Activated naive CD4-positive, alpha-beta T cell treated with anti-CD3 and anti-CD28 coated beads, Interleukin-2, amount 50 U/mL, for 24 hours (primary cell): ENCODE measurements around the gene CBFA2T3.
A peak's percentile ranks its signal among the peaks of the same experiment; 100 is the strongest.
"Not testable (repeated sequence)": the region's sequence is repeated elsewhere in the genome, so short reads cannot be mapped to it uniquely, and the experiment has no call there.

Experiments used
- H3K27ac Mint-ChIP-seq: one replicate; pipeline ENCODE4 v1.8.0; 2021; ENCODE audit warnings: mild to moderate bottlenecking, mixed read lengths
- H3K27me3 Mint-ChIP-seq: one replicate; pipeline ENCODE4 v1.8.0; 2021; ENCODE audit warnings: mixed read lengths
- H3K36me3 Mint-ChIP-seq: one replicate; pipeline ENCODE4 v1.8.0; 2021; ENCODE audit warnings: mixed read lengths
- H3K4me1 Mint-ChIP-seq: one replicate; pipeline ENCODE4 v1.8.0; 2021; ENCODE audit warnings: mixed read lengths
- H3K4me3 Mint-ChIP-seq: one replicate; pipeline ENCODE4 v1.8.0; 2021; ENCODE audit warnings: mild to moderate bottlenecking, mixed read lengths
- H3K9me3 Mint-ChIP-seq: one replicate; pipeline ENCODE4 v1.8.0; 2021; ENCODE audit warnings: mixed read lengths

The CBFA2T3 gene

DNA sequence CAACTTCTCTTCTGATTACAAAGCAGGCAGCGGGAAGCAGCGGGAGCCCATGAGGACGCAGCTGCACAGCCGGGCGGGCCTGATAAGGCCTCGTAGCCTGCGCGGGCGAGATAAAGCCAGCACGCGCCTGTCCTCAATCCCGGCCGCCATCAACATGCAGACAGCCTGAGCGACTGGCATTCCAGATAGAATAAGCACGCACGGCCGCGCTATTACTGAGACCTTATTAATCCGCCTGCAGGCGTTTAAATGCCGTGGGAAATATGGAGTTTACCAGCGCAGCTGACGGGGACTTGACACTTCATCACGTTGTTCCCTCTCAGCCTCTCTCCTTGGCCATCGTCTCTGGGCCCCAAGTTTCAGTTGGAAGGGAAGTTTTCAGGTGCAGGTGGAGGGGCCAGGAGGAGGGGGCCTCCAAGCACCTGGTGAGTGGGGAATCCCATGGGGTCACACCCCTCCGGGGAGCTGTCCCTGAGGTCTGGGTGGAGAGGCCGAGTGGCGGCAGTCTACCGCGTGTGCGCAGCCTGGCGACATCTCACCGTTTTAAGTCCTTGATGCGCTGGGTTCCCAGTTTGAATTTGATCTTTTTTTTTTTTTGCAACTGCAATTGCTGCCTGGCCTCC lies 27.3 kb upstream of the CBFA2T3 start:
- Mint-ChIP-seq H3K4me1 (peaks cover 13% of the 10 kb centered on the region), H3K36me3 (peaks cover 3% of the 10 kb centered on the region), H3K27ac (no peak overlapping the region), H3K9me3 (no peaks in the 10 kb centered on the region), H3K4me3 (no peak overlapping the region), H3K27me3 (peaks cover 17% of the 10 kb centered on the region)

GRCh38 chr16:89003831-89004208 lies 26.8 kb upstream of the CBFA2T3 start:
- H3K4me1 Mint-ChIP-seq, result peaks cover 18% of the 10 kb centered on the region
- no peak overlapping the region for H3K27ac Mint-ChIP-seq

DNA sequence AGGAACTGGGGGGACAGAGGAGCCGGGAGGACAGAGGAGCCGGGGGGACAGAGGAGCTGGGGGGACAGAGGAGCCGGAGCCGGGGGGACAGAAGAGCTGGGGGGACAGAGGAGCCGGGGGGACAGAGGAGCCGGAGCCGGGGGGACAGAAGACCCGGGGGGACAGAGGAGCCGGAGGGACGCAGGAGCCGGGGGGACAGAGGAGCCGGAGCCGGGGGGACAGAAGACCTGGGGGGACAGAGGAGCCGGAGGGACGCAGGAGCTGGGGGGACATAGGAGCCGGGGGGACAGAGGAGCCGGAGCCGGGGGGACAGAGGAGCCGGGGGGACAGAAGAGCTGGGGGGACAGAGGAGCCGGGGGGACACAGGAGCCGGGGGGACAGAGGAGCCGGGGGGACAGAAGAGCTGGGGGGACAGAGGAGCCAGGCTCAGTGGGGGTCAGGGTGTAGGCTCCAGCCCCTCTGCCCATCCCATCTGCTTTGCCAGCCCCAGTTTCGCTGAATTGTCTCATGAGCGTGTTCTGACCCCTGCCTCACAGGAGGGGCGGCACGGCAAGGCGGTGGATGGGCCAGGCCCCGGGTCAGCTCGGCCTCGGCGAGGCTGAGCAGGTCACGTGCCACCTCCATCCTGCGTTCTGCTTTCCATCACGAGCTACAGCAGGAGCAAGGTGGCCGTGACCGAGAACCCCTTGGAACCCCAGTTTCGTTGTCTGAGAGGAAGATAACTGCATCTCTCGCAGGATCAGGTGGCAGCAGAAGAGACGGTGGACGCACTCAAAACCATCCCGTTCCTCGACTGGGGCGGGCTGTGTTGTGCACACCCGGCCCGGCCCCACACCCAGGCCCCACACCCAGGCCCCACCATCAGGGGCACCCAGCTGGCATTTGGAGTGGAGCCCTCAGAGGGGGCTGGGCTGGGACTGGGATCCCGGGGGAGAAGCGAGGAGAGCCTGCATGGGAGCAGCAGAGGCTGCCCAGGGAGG lies 26.1 kb upstream of the CBFA2T3 start:
- H3K9me3 Mint-ChIP-seq, result no peaks in the 10 kb centered on the region
- H3K4me3 Mint-ChIP-seq, result no peak overlapping the region
- H3K36me3 Mint-ChIP-seq, result peaks cover 3% of the 10 kb centered on the region
- H3K27me3 Mint-ChIP-seq, result peaks cover 17% of the 10 kb centered on the region
- peaks cover 19% of the 10 kb centered on the region for H3K4me1 Mint-ChIP-seq
- no peak overlapping the region for H3K27ac Mint-ChIP-seq

More at GRCh38 chr16:89003831-89004208, 26.8 kb upstream of the CBFA2T3 start:
- H3K27me3 Mint-ChIP-seq, result peaks cover 17% of the 10 kb centered on the region
- no peak overlapping the region for H3K4me3 Mint-ChIP-seq
- H3K36me3 Mint-ChIP-seq, result peaks cover 3% of the 10 kb centered on the region
- no peaks in the 10 kb centered on the region for H3K9me3 Mint-ChIP-seq

GRCh38 chr16:89002081-89002480 lies 25.1 kb upstream of the CBFA2T3 start:
- not testable (repeated sequence) for H3K4me3 Mint-ChIP-seq, H3K36me3 Mint-ChIP-seq, H3K27ac Mint-ChIP-seq, H3K9me3 Mint-ChIP-seq
- Mint-ChIP-seq H3K4me1 (peaks cover 19% of the 10 kb centered on the region), H3K27me3 (peaks cover 12% of the 10 kb centered on the region)

GRCh38 chr16:89001117-89002027 lies 24.4 kb upstream of the CBFA2T3 start:
- Mint-ChIP-seq H3K36me3 (peaks cover 5% of the 10 kb centered on the region), H3K4me1 (peaks cover 19% of the 10 kb centered on the region), H3K4me3 (no peak overlapping the region), H3K27me3 (peaks cover 12% of the 10 kb centered on the region), H3K27ac (no peak overlapping the region), H3K9me3 (peaks cover 5% of the 10 kb centered on the region)

DNA sequence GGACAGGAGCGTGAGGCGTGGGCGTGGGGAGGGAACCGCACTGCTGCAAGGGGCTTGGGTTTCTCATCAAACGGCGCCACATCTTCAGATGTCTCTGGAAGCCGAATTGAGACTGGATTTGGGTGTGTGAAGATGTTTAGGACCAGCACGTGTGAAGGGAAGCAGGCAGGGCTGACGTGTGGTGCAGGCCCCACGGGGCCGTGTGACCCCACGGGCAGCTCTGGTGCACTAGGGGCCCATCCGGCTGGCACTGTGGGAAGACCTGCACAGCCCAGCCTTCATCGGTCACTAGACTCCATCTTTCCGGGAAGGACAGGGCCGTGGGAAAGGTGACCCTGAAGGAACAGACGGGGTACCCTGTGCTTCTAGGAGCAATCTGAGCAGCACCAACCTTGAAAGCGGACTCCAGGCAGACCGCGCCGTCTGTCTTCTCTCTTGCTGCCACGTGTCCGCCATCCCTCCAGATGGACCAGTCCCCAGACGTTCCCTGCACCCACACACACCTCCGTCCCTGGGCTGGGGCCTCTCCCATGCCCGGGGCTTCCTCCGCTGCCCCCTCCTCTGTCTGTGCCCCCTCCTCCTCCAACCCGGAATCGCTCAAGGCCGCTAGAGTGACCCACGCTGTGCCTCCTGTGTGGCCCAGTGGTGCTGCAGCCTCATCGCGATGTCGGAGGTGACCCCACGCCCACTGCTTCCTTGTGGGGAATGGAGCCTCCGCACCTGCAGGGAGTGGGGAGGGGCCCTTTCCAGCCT lies 23.4 kb upstream of the CBFA2T3 start:
- Mint-ChIP-seq H3K27ac (no peak overlapping the region), H3K9me3 (peaks cover 5% of the 10 kb centered on the region), H3K36me3 (peaks cover 5% of the 10 kb centered on the region), H3K4me3 (peak overlapping the region; percentile 38), H3K27me3 (peaks cover 12% of the 10 kb centered on the region), H3K4me1 (peaks cover 19% of the 10 kb centered on the region)

DNA sequence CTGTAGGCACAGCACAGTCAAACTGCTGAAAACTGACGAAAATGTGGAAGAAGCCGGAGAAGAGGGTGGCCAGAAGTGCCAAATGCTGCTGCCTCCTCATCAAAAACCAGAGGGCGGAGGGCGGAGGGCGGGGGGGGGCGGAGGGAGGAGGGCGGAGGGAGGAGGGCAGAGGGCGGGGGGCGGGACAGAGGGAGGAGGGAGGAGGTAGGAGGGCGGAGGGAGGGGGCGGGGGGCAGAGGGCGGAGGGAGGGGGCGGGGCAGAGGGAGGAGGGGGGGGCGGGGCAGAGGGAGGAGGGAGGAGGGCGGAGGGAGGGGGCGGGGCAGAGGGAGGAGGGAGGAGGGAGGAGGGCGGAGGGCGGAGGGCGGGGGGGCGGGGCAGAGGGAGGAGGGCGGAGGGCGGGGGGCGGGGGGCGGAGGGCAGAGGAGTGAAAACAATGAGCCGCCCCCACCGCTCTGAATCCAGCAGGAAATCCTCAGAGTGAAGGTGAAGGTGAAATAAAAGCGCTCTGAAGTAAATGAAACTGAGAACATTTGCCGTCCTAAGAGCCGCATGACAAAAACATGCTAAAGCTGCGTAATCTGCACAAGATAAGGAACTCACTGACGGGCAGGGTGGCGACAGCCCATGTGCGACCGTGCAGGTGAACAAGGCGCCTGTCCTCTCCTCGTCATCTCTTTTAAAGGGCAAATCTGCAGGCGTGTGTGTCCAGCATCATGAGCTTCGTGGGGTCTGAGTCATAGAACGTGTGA lies 22.6 kb upstream of the CBFA2T3 start:
- H3K27me3 Mint-ChIP-seq, result peaks cover 8% of the 10 kb centered on the region
- H3K27ac Mint-ChIP-seq, result peak overlapping the region; percentile 81
- H3K9me3 Mint-ChIP-seq, result peaks cover 5% of the 10 kb centered on the region
- H3K36me3 Mint-ChIP-seq, result peaks cover 5% of the 10 kb centered on the region
- H3K4me3 Mint-ChIP-seq, result peak overlapping the region; percentile 38
- peaks cover 20% of the 10 kb centered on the region for H3K4me1 Mint-ChIP-seq

- peaks cover 5% of the 10 kb centered on the region for H3K9me3 Mint-ChIP-seq
- H3K27ac Mint-ChIP-seq, result no peak overlapping the region
- H3K27me3 Mint-ChIP-seq, result peaks cover 3% of the 10 kb centered on the region
- no peak overlapping the region for H3K4me3 Mint-ChIP-seq
- H3K36me3 Mint-ChIP-seq, result peaks cover 5% of the 10 kb centered on the region
- H3K4me1 Mint-ChIP-seq, result peaks cover 15% of the 10 kb centered on the region
Measured at GRCh38 chr16:88995746-88996535, 18.9 kb upstream of the CBFA2T3 start.

DNA sequence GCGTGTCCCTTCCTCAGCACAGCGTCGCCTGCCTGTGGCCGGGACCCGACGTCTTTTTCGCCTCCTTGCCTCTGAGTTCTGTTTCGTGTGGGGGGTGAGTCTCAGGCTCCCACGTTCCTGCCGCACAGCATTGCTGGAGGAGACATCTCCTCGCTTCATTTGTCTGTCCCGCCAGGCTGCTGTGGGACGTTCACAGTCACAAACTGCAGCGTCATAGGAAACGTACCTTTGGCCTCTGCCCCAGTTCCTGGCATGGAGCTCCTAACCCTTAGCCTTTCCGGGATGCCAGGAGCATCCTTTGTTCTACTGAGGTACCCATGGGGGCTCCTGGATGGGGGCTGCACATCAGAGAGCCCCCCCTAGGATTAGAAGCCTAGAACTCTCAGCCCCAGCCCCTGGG lies 18.2 kb upstream of the CBFA2T3 start:
- H3K27me3 Mint-ChIP-seq, result peaks cover 3% of the 10 kb centered on the region
- H3K27ac Mint-ChIP-seq, result no peak overlapping the region
- peaks cover 15% of the 10 kb centered on the region for H3K4me1 Mint-ChIP-seq
- H3K9me3 Mint-ChIP-seq, result peaks cover 5% of the 10 kb centered on the region
- no peak overlapping the region for H3K4me3 Mint-ChIP-seq
- peaks cover 5% of the 10 kb centered on the region for H3K36me3 Mint-ChIP-seq

DNA sequence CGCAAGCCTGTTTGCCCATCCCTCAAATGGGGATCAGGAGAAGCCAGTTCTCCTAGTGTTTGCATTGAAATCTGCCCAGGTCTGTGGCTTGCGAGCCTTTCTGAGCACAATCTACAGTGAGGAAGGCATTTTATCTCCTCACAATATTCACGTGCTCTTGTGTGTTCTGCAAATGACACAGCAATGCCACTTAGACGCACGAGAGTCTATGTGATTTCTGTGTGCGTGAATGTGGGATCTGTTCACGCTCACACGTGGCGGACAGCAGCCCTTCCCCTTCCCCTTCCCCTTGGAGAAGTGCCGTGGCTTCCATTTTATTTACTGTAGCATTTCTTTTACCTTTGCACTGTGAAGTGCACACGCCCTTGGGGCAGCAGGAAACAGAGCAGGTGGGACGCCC lies 17.7 kb upstream of the CBFA2T3 start:
- Mint-ChIP-seq H3K36me3 (peaks cover 1% of the 10 kb centered on the region), H3K27ac (no peak overlapping the region), H3K9me3 (peaks cover 5% of the 10 kb centered on the region), H3K27me3 (no peaks in the 10 kb centered on the region), H3K4me1 (peaks cover 10% of the 10 kb centered on the region), H3K4me3 (no peak overlapping the region)

DNA sequence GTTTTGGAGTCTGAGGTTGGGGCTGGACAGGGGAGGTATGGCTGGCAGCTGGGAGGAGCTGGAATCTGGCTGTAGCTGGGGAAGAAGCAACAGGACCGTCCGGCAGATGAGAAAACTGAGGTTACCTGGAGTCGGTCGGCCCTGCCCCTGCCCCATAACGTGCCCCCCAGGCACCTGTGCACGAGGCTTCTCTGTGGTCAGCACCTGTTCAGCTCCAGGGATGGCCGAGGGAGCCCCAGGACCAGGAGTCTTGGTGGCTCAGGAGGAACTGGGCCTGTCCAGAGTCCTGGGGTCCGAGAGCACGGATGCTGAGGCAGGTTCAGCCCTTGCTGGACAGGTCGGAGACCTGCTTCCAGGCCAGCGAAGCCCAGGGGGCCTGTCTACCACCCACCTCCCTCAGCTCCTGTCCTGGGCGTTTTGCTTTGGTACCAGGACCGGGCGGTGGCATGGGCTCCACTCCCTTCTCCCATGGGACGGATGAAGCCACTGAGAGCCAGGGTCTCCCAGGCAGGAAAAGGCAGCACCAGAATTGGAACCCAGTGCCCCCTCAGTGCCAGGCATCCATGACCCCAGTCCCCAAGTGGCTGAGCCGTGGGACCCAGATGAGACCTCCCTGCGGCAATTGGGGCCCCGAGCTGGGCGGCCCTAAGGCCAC lies 17.1 kb upstream of the CBFA2T3 start:
- peaks cover 1% of the 10 kb centered on the region for H3K36me3 Mint-ChIP-seq
- peaks cover 7% of the 10 kb centered on the region for H3K4me1 Mint-ChIP-seq
- H3K27me3 Mint-ChIP-seq, result no peaks in the 10 kb centered on the region
- H3K9me3 Mint-ChIP-seq, result peaks cover 5% of the 10 kb centered on the region
- H3K27ac Mint-ChIP-seq, result no peak overlapping the region
- H3K4me3 Mint-ChIP-seq, result no peak overlapping the region

- Mint-ChIP-seq H3K9me3 (peaks cover 5% of the 10 kb centered on the region), H3K27ac (no peak overlapping the region), H3K4me1 (peaks cover 4% of the 10 kb centered on the region), H3K27me3 (no peaks in the 10 kb centered on the region), H3K36me3 (peaks cover 1% of the 10 kb centered on the region), H3K4me3 (no peak overlapping the region)
Measured at GRCh38 chr16:88993166-88993761, 16.3 kb upstream of the CBFA2T3 start.
